Measurements from ENCODE around the gene THBS2. TPM values are rescaled to one million over a fixed set of nuclear protein-coding genes. Genes with fewer than 3 reads are reported as not detected.

Gene THBS2
- total RNA-seq, 4 donors from 2014 or later, result 12.0 to 74.7 (median 16.4) TPM

DNA sequence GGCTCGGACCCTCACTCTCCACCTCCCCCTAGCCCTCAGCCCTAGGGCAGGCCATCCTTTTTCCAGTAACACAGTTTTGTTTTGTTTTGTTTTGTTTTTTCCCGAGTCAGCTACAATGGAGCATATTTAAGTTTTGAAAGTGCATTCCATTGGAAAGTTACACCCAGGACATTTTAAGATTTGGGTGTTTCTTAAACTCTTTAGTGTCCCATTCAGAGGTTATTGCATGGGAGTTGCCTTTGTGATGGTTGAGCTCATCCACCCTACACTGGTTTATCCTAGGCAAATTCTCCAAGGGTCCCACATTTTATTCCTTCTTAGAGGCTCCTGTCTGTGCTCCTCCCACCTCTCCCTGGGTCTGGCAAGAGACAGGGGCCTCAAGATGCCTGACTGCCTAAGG, 58.9 kb downstream of the THBS2 start:
- no peak overlapping the region for H3K27ac ChIP-seq
- no peak for DNase-seq
- H3K36me3 ChIP-seq, result no peaks in the 10 kb centered on the region
- WGBS, 2 donors, result 53 to 62% methylated on average over 2 of the region's 2 CpGs
- no peak overlapping the region for H3K4me3 ChIP-seq (replicated peaks in 1 of 3)
- intact Hi-C loops (cut with DNase I), result no loop called here
- H3K4me1 ChIP-seq, result peaks cover 10 to 17% of the 10 kb centered on the region in 2 donors
- no peak for TF ChIP-seq POLR2A (IDR thresholded peaks at IDR 0.05)
- TF ChIP-seq, protein P1, sequence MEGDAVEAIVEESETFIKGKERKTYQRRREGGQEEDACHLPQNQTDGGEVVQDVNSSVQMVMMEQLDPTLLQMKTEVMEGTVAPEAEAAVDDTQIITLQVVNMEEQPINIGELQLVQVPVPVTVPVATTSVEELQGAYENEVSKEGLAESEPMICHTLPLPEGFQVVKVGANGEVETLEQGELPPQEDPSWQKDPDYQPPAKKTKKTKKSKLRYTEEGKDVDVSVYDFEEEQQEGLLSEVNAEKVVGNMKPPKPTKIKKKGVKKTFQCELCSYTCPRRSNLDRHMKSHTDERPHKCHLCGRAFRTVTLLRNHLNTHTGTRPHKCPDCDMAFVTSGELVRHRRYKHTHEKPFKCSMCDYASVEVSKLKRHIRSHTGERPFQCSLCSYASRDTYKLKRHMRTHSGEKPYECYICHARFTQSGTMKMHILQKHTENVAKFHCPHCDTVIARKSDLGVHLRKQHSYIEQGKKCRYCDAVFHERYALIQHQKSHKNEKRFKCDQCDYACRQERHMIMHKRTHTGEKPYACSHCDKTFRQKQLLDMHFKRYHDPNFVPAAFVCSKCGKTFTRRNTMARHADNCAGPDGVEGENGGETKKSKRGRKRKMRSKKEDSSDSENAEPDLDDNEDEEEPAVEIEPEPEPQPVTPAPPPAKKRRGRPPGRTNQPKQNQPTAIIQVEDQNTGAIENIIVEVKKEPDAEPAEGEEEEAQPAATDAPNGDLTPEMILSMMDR (IDR thresholded peaks at IDR 0.05), result no peak
- no peaks in the 10 kb centered on the region for H3K27me3 ChIP-seq
- no peaks in the 10 kb centered on the region for H3K9me3 ChIP-seq

DNA sequence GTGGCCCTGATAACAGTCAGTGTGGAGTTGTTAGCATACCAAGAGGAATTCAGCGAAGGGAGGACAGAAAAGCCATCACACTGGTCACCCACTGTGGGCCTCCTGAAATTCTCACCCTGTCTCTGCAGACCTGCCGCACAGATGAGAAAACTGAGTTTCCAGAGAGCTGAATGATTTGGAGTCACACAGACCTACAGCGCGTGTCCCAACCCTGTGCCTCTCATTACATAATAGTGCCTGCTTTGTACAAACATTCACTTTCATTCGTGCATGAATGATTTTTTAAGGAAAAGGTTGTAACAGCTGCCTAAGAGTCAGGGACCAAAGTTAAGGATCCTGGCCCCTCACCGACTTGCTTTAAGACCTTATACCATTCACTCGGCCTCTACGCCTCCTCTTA, 62.7 kb downstream of the THBS2 start:
- intact Hi-C loops (cut with DNase I), result no loop called here
- Histone ChIP-seq H3K4me3 (replicated peaks in 1 of 3) (no peak overlapping the region), H3K4me1 (peaks cover 10 to 17% of the 10 kb centered on the region in 2 donors), H3K36me3 (no peaks in the 10 kb centered on the region), H3K27me3 (no peaks in the 10 kb centered on the region), H3K9me3 (no peaks in the 10 kb centered on the region), H3K27ac (peak overlapping the region in 2 of 3 donors; percentile 51 to 67)
- peak; percentile 39 to 42 for DNase-seq
- TF ChIP-seq, protein P1 (IDR thresholded peaks at IDR 0.05), result no peak
- no peak for TF ChIP-seq POLR2A (IDR thresholded peaks at IDR 0.05)
- 41 to 59% methylated on average over 8 of the region's 8 CpGs for WGBS, 2 donors

DNA sequence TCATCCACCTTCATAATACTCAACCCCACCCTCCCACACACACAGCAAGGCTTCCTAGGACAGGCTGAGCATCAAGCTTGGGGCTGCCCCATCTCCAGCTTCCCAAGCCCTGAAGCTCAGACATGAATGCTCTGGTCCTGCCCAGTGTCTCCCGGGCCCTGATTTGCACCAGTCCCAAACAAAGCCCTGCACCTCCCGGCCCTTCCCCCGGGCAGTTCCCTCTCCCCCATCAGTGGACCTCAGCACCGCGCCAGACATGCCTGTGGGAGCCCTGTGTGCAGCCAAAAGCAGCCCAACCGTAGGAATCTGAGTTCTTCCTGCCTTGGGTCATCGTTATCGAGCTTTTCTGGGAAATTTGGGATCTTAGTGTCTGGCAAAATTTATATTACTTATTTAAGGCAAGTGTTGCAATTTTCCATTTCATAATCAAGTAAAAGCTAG, 63.5 kb downstream of the THBS2 start:
- no peak for TF ChIP-seq POLR2A (IDR thresholded peaks at IDR 0.05)
- TF ChIP-seq, protein P1 (IDR thresholded peaks at IDR 0.05), result no peak
- H3K27ac ChIP-seq, result peak overlapping the region; percentile 33 to 69 (median 67)
- peaks cover 10 to 17% of the 10 kb centered on the region in 2 donors for H3K4me1 ChIP-seq
- intact Hi-C loops (cut with DNase I), result no loop called here
- H3K27me3 ChIP-seq, result no peaks in the 10 kb centered on the region
- 75 to 76% methylated on average over 8 of the region's 8 CpGs for WGBS, 2 donors
- H3K4me3 ChIP-seq (replicated peaks in 1 of 3), result no peak overlapping the region
- DNase-seq, result peak; percentile 24 to 27
- H3K36me3 ChIP-seq, result no peaks in the 10 kb centered on the region
- H3K9me3 ChIP-seq, result no peaks in the 10 kb centered on the region

DNA sequence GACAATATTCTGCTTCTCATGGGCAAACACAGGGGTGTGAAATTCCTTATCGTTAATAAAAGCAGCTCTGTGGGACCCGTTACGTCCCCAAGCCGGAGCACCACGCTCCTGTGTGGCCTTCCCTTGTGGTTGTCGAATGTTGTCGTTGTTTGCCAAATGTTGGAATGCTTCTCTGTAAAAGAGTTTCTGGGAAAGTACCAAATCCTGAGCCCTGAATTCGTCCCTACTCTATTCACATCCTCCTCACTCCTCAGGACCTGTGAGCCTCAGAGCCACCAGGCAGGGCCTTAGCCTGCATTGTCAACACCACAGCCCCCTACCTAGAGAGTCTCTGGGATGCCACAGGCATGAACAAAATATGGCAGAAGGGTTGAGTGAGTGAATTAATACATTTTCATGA, 64.0 kb downstream of the THBS2 start:
- TF ChIP-seq, protein P1 (IDR thresholded peaks at IDR 0.05), result no peak
- no peak for TF ChIP-seq POLR2A (IDR thresholded peaks at IDR 0.05)
- 74 to 90% methylated on average over 8 of the region's 8 CpGs for WGBS, 2 donors
- Histone ChIP-seq H3K4me3 (replicated peaks in 1 of 3) (no peak overlapping the region), H3K9me3 (no peaks in the 10 kb centered on the region), H3K27me3 (no peaks in the 10 kb centered on the region), H3K36me3 (no peaks in the 10 kb centered on the region), H3K4me1 (peaks cover 10 to 13% of the 10 kb centered on the region in 2 donors), H3K27ac (peak overlapping the region; percentile 33 to 69 (median 67))
- intact Hi-C loops (cut with DNase I), result no loop called here
- DNase-seq, result no peak

DNA sequence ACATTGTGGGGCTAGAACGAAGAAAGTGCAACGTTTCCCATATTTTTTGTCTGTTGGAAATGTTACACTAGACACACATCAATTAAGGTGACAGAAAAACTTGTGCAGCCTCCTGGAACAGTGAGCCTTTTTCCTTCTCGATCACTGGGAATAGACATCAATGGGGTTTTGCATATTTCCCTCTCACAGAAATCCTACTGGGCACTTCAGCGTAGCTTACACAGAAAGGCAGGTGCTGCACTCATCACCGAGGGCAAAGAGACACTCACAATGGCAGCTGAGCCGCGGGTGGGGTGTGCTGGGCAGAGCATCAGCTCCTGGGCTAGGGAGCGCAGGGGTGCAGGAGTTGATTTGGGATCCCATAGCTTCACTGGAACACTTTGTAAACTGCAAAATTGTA, 64.5 kb downstream of the THBS2 start:
- WGBS, 2 donors, result 75 to 83% methylated on average over 8 of the region's 8 CpGs
- peaks cover 10 to 13% of the 10 kb centered on the region in 2 donors for H3K4me1 ChIP-seq
- DNase-seq, result no peak
- no peak overlapping the region for H3K4me3 ChIP-seq (replicated peaks in 1 of 3)
- intact Hi-C loops (cut with DNase I), result no loop called here
- H3K27me3 ChIP-seq, result no peaks in the 10 kb centered on the region
- H3K9me3 ChIP-seq, result no peaks in the 10 kb centered on the region
- no peak for TF ChIP-seq POLR2A (IDR thresholded peaks at IDR 0.05)
- TF ChIP-seq, protein P1 (IDR thresholded peaks at IDR 0.05), result no peak
- H3K36me3 ChIP-seq, result no peaks in the 10 kb centered on the region
- H3K27ac ChIP-seq, result peak overlapping the region in 1 of 3 donors; percentile 33

All from thyroid gland (tissue), 4 donors.